IMR-90 (cell line): ENCODE results near the gene TUBA8. TPM values are rescaled to one million over a fixed set of nuclear protein-coding genes. Genes with fewer than 3 reads are reported as not detected.

Experiments
- ATAC-seq: fragments of 200-7000 bp; cut with Tn5 transposase; 2 replicates; pipeline ENCODE4 v1.9.1; 2020; ENCODE audit warnings: low read depth, mild to moderate bottlenecking, moderate library complexity
- BruUV-seq: library from RNA; stranded (reverse); fragments of 400-500 nt; replicated peaks from 2 replicates; lab custom pipeline; 2021; lab: Mats Ljungman, UMichigan
- CTCF ChIA-PET: fragments of 300-600 bp; formaldehyde crosslinking; extraction: SDS; loops from one replicate; lab custom pipeline; 2021; ENCODE audit warnings: antibody characterized with exemption; lab: Yijun Ruan, JAX
- POLR2A ChIA-PET: fragments of 300-600 bp; sonication (Branson Sonifier 250); formaldehyde crosslinking; loops from one replicate; lab custom pipeline; 2022; ENCODE audit warnings: antibody characterized with exemption; ENCODE audit not compliant: unreplicated experiment; lab: Charles Lee
- DNase-seq: peaks from one replicate; pipeline ENCODE4 v3.0.0; 2013
- H2AFZ ChIP-seq: replicated peaks from 2 replicates; pipeline ENCODE3; 2013; ENCODE audit warnings: low read length, mild to moderate bottlenecking; ENCODE audit not compliant: poor library complexity
- H2AK5ac ChIP-seq: 2 replicates; pipeline ENCODE4 v1.6.1; 2013; ENCODE audit warnings: low read depth, low read length, inconsistent platforms
- H2AK9ac ChIP-seq: replicated peaks from 2 replicates; pipeline ENCODE3; 2013; ENCODE audit warnings: mild to moderate bottlenecking, low read depth, low read length, moderate library complexity; ENCODE audit not compliant: poor library complexity
- H2BK120ac ChIP-seq: 2 replicates; pipeline ENCODE4 v1.6.1; 2013; ENCODE audit warnings: low read depth, low read length, inconsistent platforms
- H2BK15ac ChIP-seq: 3 replicates; pipeline ENCODE4 v1.6.1; 2013; ENCODE audit warnings: low read depth, low read length, inconsistent platforms
- H2BK20ac ChIP-seq: 2 replicates; pipeline ENCODE4 v1.6.1; 2013; ENCODE audit warnings: low read depth, mild to moderate bottlenecking, inconsistent platforms, low read length, moderate library complexity
- H2BK5ac ChIP-seq: 2 replicates; pipeline ENCODE4 v1.6.1; 2013; ENCODE audit warnings: mild to moderate bottlenecking, low read depth, low read length, inconsistent platforms; ENCODE audit not compliant: poor library complexity, severe bottlenecking
- H3K14ac ChIP-seq: replicated peaks from 2 replicates; pipeline ENCODE4 v1.6.1; 2013; ENCODE audit warnings: low read depth, low read length, inconsistent platforms
- H3K18ac ChIP-seq: 2 replicates; pipeline ENCODE4 v1.6.1; 2013; ENCODE audit warnings: low read depth, low read length, control low read depth
- H3K23ac ChIP-seq: 2 replicates; pipeline ENCODE4 v1.6.1; 2013; ENCODE audit warnings: low read depth, low read length, inconsistent platforms
- H3K27ac ChIP-seq: 2 replicates; pipeline ENCODE4 v1.5.1; 2013; ENCODE audit warnings: mild to moderate bottlenecking, control low read depth, low read length; ENCODE audit not compliant: insufficient read depth
- H3K27me3 ChIP-seq: 2 replicates; pipeline ENCODE4 v1.6.1; 2013; ENCODE audit warnings: low read length; ENCODE audit not compliant: control insufficient read depth, insufficient read depth
- H3K36me3 ChIP-seq: 2 replicates; pipeline ENCODE4 v1.6.1; 2013; ENCODE audit warnings: low read length, mixed read lengths; ENCODE audit not compliant: control insufficient read depth, insufficient read depth
- H3K4ac ChIP-seq: 2 replicates; pipeline ENCODE4 v1.6.1; 2013; ENCODE audit warnings: low read depth, low read length, inconsistent platforms
- H3K4me1 ChIP-seq: 2 replicates; pipeline ENCODE4 v1.6.1; 2013; ENCODE audit warnings: low read length, mixed read lengths; ENCODE audit not compliant: control insufficient read depth, insufficient read depth
- H3K4me2 ChIP-seq: 2 replicates; pipeline ENCODE4 v1.6.1; 2013; ENCODE audit warnings: low read depth, mild to moderate bottlenecking, control low read depth, low read length, moderate library complexity
- H3K4me3 ChIP-seq: 2 replicates; pipeline ENCODE4 v1.5.1; 2013; ENCODE audit warnings: low read depth, mild to moderate bottlenecking, control low read depth, low read length, moderate library complexity; ENCODE audit not compliant: insufficient read depth
- H3K56ac ChIP-seq: 2 replicates; pipeline ENCODE4 v1.6.1; 2013; ENCODE audit warnings: low read length, inconsistent platforms; ENCODE audit not compliant: insufficient read depth; ENCODE audit errors: extremely low read depth
- H3K79me1 ChIP-seq, 2 experiments: 2 replicates each; pipeline ENCODE4 v1.6.1; 2013; ENCODE audit warnings: low read length in 2 of 2, inconsistent platforms in 1 of 2, low read depth in 1 of 2
- H3K9ac ChIP-seq: 2 replicates; pipeline ENCODE4 v1.6.1; 2013; ENCODE audit warnings: low read depth, low read length, control low read depth
- H3K9me1 ChIP-seq: 2 replicates; pipeline ENCODE4 v1.6.1; 2013; ENCODE audit warnings: low read length, inconsistent platforms; ENCODE audit not compliant: insufficient read depth
- H3K9me3 ChIP-seq: 2 replicates; pipeline ENCODE4 v1.6.1; 2013; ENCODE audit warnings: low read length; ENCODE audit not compliant: control insufficient read depth, insufficient read depth
- H4K20me1 ChIP-seq: 2 replicates; pipeline ENCODE4 v1.6.1; 2013; ENCODE audit warnings: low read length, inconsistent platforms; ENCODE audit not compliant: insufficient read depth
- H4K5ac ChIP-seq: 2 replicates; pipeline ENCODE4 v1.6.1; 2013; ENCODE audit warnings: mild to moderate bottlenecking, low read depth, low read length, control low read depth
- H4K8ac ChIP-seq, 2 experiments: 2 replicates each; pipeline ENCODE4 v1.6.1; 2013; ENCODE audit warnings: low read depth in 2 of 2, low read length in 2 of 2, control low read depth in 1 of 2, inconsistent platforms in 1 of 2
- H4K91ac ChIP-seq: 2 replicates; pipeline ENCODE4 v1.6.1; 2013; ENCODE audit warnings: low read depth, low read length, inconsistent platforms; ENCODE audit not compliant: insufficient read depth
- BHLHE40 ChIP-seq: fragments of 150-350 bp; IDR thresholded peaks from 2 replicates; pipeline ENCODE4 v1.6.1; 2016; ENCODE audit warnings: mild to moderate bottlenecking, low read depth, low read length
- CEBPB ChIP-seq: IDR thresholded peaks from 2 replicates; pipeline ENCODE4 v1.6.1; 2012; ENCODE audit warnings: low read depth, low read length, improper control_type of control experiment
- ELK1 ChIP-seq: fragments of 150-350 bp; IDR thresholded peaks from 2 replicates; pipeline ENCODE4 v1.6.1; 2016; ENCODE audit warnings: low read depth, mild to moderate bottlenecking, low read length, moderate library complexity, borderline replicate concordance
- FOS ChIP-seq: fragments of 150-350 bp; IDR thresholded peaks from 2 replicates; pipeline ENCODE4 v1.6.1; 2016; ENCODE audit warnings: low read depth, low read length
- MXI1 ChIP-seq: IDR thresholded peaks from 2 replicates; pipeline ENCODE4 v1.6.1; 2012; ENCODE audit warnings: low read depth, mild to moderate bottlenecking, low read length, moderate library complexity, borderline replicate concordance
- NFE2L2 ChIP-seq: fragments of 150-350 bp; IDR thresholded peaks from 2 replicates; pipeline ENCODE4 v1.6.1; 2016; ENCODE audit warnings: low read depth, mild to moderate bottlenecking, low read length
- RAD21 ChIP-seq: IDR thresholded peaks from 2 replicates; pipeline ENCODE4 v1.6.1; 2012; ENCODE audit warnings: low read length, improper control_type of control experiment
- RCOR1 ChIP-seq: IDR thresholded peaks from 2 replicates; pipeline ENCODE4 v1.6.1; 2012; ENCODE audit warnings: mild to moderate bottlenecking, low read length, improper control_type of control experiment; ENCODE audit not compliant: insufficient replicate concordance
- SMC3 ChIP-seq: fragments of 150-350 bp; IDR thresholded peaks from 2 replicates; pipeline ENCODE4 v1.6.1; 2016; ENCODE audit warnings: low read depth, mild to moderate bottlenecking, antibody characterized with exemption, low read length, moderate library complexity
- WGBS, 2 experiments: methylation state at CpG; one replicate each; pipeline versions ENCODE4 v1.1.5 to v1.1.7; 2013; ENCODE audit warnings: missing lambda C conversion rate in 2 of 2; ENCODE audit not compliant: insufficient read length in 1 of 2; ENCODE audit errors: extremely low coverage in 2 of 2; 5-methylcytosine and 5-hydroxymethylcytosine counted together
- dilution Hi-C: fragments of 300-500 bp; cut with HindIII; formaldehyde crosslinking; loops from one replicate; pipeline ENCODE4 v1.14.3; 2018; ENCODE audit warnings: low sequenced_read_pairs; ENCODE audit not compliant: unreplicated experiment
- in situ Hi-C: fragments of 300-500 bp; cut with MboI; formaldehyde crosslinking; loops from 3 replicates; pipeline ENCODE4 v1.14.3; 2019; ENCODE audit warnings: low sequenced_read_pairs, inconsistent platforms, mixed read lengths
- intact Hi-C: fragments of 100-400 bp; cut with micrococcal nuclease; formaldehyde crosslinking; loops from 2 replicates; pipeline ENCODE4 v1.10.0; 2022
- polyA plus RNA-seq, 3 experiments: library from polyadenylated mRNA; depleted of rRNA; stranded (reverse); fragments of >200 nt; gene quantifications; 2 replicates each; pipeline ENCODE4 v1.2.3, GENCODE V29; 2012; ENCODE audit warnings: low replicate concordance in 1 of 3
- total RNA-seq: library from RNA; depleted of rRNA; stranded (reverse); fragments of >200 nt; gene quantifications from 2 replicates; pipeline ENCODE4 v1.2.3, GENCODE V29; 2012
- TF ChIP-seq, protein P1 (sequence below): fragments of 150-350 bp; IDR thresholded peaks from 2 replicates; pipeline ENCODE4 v1.6.1; 2017; ENCODE audit warnings: mild to moderate bottlenecking, antibody characterized with exemption, low read length, low read depth
- TF ChIP-seq, protein P2 (sequence below): conservative IDR thresholded peaks from 2 replicates; pipeline ENCODE4 v1.5.1; 2012; ENCODE audit warnings: mild to moderate bottlenecking, low read depth, low read length, improper control_type of control experiment

The TUBA8 gene
- total and polyA plus RNA-seq, 2 of the 4 experiments (the other 2 are of a cell fraction): 1.4 to 2.2 TPM

DNA sequence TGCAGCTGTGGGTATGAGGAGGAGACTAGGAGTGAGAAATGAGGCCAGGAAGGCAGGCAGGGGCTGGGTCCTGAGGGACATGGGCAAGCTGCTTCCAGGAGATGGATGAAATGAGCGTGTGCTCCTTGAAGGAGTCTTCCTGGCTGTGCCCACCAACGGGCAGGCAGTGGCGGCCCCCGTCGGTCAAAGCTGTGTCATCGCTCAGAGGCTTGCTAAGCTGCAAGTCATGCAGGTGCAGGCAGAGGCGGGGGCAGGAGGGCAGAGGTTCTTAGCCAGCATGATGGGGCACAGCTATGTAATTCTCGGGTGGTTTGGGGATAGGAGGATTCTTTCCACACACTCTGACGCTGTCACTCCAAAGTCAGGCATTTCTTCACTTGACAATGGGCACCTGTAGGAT lies 45.4 kb upstream of the TUBA8 start:
- H3K14ac ChIP-seq: no peak overlapping the region

More for the DNA sequence above, 45.4 kb upstream of the TUBA8 start:
- intact Hi-C loops: no loop called here
- no peak overlapping the region for H2BK15ac ChIP-seq
- no peak overlapping the region for H2BK5ac ChIP-seq
- H3K27me3 ChIP-seq: no peaks in the 10 kb centered on the region
- H4K91ac ChIP-seq: no peak overlapping the region
- no peak overlapping the region for H4K5ac ChIP-seq
- no TSS peak for BruUV-seq
- dilution Hi-C loops: no loop called here
- H2AK9ac ChIP-seq: no peak overlapping the region
- H3K23ac ChIP-seq: no peak overlapping the region
- H3K9ac ChIP-seq: no peak overlapping the region
- DNase-seq (no peak), ATAC-seq (no peak)
- H3K4me2 ChIP-seq: no peak overlapping the region
- H3K4me3 ChIP-seq: no peak overlapping the region
- H3K4ac ChIP-seq: 0 out of 2 replicates have a peak overlapping the region, but pooled peaks have one; percentile 22
- H3K56ac ChIP-seq: no peak overlapping the region
- H3K18ac ChIP-seq: no peak overlapping the region
- H3K9me3 ChIP-seq: no peaks in the 10 kb centered on the region
- no peak overlapping the region for H3K27ac ChIP-seq
- no peaks in the 10 kb centered on the region for H4K20me1 ChIP-seq
- peaks cover 12% of the 10 kb centered on the region for H3K4me1 ChIP-seq
- ChIA-PET CTCF (interaction anchor here (2.4 kb wide), 1 partner anchor 11 kb away, joined by 12 read pairs; no protein-coding TSS in a partner anchor), POLR2A (no interaction called here)
- 0 out of 2 replicates have a peak overlapping the region, but pooled peaks have one; percentile 4 for H2AK5ac ChIP-seq
- H3K9me1 ChIP-seq: peaks cover 10% of the 10 kb centered on the region; the same call in 1 of the 2 replicates
- H2BK120ac ChIP-seq: no peak overlapping the region
- in situ Hi-C loops: loop anchor here (5.0 to 25.0 kb wide), 3 partner anchors 73 to 503 kb away; partner anchors contain the start of gene SLC25A18
- no peak for TF ChIP-seq NFE2L2
- no peak for TF ChIP-seq CEBPB
- TF ChIP-seq, protein P1, sequence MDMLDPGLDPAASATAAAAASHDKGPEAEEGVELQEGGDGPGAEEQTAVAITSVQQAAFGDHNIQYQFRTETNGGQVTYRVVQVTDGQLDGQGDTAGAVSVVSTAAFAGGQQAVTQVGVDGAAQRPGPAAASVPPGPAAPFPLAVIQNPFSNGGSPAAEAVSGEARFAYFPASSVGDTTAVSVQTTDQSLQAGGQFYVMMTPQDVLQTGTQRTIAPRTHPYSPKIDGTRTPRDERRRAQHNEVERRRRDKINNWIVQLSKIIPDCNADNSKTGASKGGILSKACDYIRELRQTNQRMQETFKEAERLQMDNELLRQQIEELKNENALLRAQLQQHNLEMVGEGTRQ: no peak
- TF ChIP-seq FOS: no peak
- no peak for TF ChIP-seq BHLHE40
- no peak for TF ChIP-seq RCOR1
- TF ChIP-seq, protein P2, sequence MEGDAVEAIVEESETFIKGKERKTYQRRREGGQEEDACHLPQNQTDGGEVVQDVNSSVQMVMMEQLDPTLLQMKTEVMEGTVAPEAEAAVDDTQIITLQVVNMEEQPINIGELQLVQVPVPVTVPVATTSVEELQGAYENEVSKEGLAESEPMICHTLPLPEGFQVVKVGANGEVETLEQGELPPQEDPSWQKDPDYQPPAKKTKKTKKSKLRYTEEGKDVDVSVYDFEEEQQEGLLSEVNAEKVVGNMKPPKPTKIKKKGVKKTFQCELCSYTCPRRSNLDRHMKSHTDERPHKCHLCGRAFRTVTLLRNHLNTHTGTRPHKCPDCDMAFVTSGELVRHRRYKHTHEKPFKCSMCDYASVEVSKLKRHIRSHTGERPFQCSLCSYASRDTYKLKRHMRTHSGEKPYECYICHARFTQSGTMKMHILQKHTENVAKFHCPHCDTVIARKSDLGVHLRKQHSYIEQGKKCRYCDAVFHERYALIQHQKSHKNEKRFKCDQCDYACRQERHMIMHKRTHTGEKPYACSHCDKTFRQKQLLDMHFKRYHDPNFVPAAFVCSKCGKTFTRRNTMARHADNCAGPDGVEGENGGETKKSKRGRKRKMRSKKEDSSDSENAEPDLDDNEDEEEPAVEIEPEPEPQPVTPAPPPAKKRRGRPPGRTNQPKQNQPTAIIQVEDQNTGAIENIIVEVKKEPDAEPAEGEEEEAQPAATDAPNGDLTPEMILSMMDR: no peak
- no peak for TF ChIP-seq SMC3
- no peak for TF ChIP-seq RAD21
- no peak for TF ChIP-seq ELK1
- TF ChIP-seq MXI1: no peak
- no peak overlapping the region for H2BK20ac ChIP-seq
- H2AFZ ChIP-seq: no peak overlapping the region
- 47% methylated on average over 3 of the region's 9 CpGs; no CpG with 5 or more reads in 1 of the 2 experiments for WGBS, 2 experiments
- H3K36me3 ChIP-seq: no peaks in the 10 kb centered on the region
- H4K8ac ChIP-seq: no peak overlapping the region
- H3K79me1 ChIP-seq: no peaks in the 10 kb centered on the region
